HG02623 (cell line): ENCODE results near the gene WDR41.

ENCODE experiments used
- ATAC-seq: cut with Tn5 transposase; IDR thresholded peaks from one replicate; pipeline ENCODE4 v1.9.1; 2021; ENCODE audit warnings: moderate library complexity; ENCODE audit not compliant: unreplicated experiment

WDR41 gene

GRCh38 chr5:77449277-77449676 is 42.8 kb downstream of the WDR41 start:
- ATAC-seq = no peak

- no peak for ATAC-seq
Measured at GRCh38 chr5:77448831-77449230, 43.3 kb downstream of the WDR41 start.

DNA sequence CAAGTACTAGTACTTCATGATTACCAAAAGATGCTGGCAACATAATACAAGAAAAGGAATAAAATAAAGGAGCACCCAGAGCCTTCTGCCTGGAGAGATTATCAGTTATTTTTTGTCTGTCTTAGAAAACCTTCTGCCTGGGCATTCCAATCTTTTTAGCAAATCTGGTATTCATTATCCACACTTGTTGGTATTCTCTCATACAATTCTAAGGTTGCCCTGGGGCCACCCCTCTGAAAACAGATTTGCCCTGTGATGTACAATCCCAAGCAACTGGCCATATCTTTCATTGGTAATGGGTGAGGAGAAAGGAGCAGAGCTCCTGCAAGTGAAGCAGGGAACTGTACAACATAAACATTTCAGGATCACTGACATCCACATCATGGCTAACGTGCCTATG is 47.8 kb downstream of the WDR41 start:
- no peak for ATAC-seq

GRCh38 chr5:77443670-77444069 is 48.4 kb downstream of the WDR41 start:
- no peak for ATAC-seq

GRCh38 chr5:77438071-77438470 is 54.0 kb downstream of the WDR41 start:
- no peak for ATAC-seq

DNA sequence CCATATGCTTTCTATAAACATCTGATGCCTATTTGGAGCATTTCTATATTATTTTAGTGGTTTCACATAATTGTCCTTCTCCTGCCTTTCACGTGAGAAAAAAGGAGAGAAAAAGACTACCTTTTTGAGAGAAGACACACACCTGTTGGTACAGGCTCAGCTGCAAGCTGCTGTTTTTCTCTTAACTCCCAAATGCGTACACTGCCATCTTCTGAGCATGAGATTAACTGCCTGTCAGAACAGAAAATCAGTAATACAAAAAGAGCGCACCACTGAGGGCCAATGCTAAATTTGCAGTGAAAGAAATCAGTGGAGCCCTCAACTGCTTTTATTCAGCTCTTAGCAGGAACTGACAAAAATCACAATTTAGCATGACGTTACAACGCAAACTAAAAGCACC is 54.9 kb downstream of the WDR41 start:
- ATAC-seq = no peak

GRCh38 chr5:77431719-77432118 is 60.4 kb downstream of the WDR41 start:
- no peak for ATAC-seq

DNA sequence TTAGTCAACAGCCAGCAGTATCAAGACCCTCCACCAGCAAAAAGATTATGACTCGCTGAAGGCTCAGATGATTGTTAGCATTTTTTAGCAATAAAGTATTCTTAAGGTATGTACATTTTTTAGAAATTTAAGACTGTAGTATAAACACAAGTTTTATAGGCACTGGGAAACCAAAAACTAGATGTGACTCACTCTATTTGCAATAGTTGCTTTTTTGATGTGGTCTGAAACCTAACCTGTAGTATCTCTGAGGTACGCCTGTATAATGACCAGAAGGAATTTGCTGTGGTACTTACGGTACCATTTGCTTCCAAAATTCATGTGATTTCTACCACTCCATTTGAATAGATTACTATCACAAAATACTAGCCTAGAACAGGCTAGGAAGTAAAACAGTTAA is 60.8 kb downstream of the WDR41 start:
- no peak for ATAC-seq

DNA sequence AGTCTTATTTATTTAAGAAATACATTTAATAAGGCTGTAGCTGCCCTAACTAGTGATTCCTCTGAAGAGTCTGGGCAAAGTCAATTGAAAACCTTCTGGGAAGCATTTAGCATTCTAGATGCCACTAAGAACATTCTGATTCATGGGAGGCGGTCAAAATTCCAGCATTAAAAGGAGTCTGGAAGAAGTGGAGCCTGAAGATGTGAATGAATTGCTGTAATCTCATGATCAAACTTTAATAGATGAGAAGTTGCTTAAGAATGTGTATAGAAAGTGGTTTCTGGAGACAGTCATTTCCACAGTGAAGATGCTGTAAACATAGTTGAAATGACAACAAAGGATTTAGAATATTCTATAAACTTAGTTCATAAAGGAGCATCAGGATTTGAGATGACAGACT is 61.4 kb downstream of the WDR41 start:
- no peak for ATAC-seq

GRCh38 chr5:77428526-77428925 is 63.6 kb downstream of the WDR41 start:
- ATAC-seq = no peak

GRCh38 chr5:77427998-77428397 is 64.1 kb downstream of the WDR41 start:
- no peak for ATAC-seq

DNA sequence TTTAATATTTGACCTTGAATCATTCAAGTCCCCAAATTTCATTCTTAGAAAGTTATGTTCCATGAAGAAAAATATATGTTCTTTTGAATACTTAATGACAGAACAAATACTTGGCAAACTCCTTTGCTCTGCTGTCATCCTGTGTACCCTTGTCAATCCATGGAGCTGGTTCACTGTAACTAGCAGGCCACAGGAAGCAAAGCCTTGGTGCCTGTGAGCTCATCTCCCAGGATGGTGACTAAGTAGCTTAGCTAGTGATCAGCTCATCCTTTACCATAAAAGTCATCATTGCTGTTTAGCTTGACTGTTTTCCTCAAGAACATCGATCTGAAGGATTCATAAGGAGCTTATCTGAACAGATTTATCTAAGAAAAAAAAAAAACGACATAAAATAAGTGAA is 65.4 kb downstream of the WDR41 start:
- no peak for ATAC-seq

DNA sequence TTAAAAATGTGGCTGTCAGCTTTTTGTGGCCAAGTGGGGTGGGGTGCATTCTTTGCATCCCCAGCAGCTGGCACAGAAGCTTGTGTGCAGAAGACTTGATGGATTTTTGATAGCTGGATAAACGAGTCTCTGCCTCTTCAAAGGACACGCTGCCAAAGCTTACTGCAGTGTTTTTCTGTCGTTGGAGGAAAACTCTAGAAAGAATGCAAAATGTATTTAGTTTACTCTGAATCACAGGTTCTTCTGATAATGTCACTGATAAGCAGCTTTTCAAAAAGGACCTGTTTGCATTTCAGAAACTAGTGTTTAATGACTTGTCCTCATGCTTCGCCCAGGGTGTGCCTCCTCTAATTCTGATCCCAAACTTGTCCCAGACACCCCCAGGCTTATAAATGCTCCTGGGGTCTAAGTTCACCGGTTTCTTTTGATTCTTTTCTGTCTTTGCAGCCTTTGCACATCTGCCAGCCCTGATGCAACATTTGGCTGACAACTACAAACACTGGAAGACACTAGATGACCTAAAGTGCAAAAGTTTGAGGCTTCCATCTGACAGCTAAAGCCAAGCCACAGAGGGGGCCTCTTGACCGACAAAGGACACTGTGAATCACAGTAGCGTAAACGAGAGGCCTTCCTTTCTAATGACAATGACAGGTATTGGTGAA is 66.0 kb downstream of the WDR41 start:
- ATAC-seq = no peak

- no peak for ATAC-seq
Measured at GRCh38 chr5:77425420-77425819, 66.7 kb downstream of the WDR41 start.

DNA sequence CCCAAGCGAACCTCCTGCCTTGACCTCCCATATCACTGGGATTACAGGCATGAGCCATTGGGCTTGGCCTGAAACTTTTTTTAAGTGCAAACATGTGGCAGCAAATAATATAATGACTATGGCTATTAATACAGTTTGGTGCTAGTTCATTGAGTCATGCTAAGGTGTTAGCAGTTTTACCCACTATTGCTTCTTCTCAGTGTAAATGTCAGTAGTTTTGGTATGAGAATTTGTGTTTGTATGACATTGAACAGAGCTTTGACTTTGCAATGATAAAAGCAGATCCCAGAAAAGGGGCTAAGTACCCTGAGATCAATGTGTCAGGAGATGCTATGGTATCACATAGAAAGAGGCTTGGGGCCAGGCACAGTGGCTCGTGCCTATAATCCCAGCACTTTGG is 67.2 kb downstream of the WDR41 start:
- ATAC-seq = no peak

DNA sequence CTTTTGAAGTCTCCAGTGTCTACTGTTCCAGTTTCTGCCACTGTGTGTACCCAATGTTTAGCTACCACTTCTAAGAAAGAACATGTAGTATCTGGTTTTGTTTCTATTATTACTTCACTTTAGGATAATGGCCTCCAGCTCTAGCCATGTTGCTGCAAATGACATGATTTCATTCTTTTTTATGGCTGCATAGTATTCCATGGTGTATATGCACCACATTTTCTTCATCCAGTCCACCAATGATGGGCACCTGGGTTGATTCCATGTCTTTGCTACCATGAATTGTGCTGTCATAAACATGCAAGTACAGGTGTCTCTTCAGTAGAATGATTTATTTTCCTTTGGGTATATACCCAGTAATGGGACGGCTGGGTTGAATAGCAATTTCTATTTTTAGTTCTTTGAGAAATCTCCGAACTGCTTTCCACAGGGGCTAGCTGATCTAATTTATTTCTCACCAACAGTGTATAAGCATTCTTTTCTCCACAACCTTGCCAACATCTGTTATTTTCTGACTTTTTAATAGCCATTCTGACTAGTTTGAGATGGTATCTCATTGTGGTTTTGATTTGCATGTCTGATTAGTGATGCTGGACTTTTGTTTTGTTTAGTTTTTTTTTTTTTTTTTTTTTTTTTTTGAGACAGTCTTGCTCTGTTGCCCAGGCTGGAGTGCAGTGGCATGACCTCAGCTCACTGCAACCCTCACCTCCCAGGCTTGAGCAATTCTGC is 68.9 kb downstream of the WDR41 start:
- no peak for ATAC-seq

- ATAC-seq = no peak
Measured at GRCh38 chr5:77420940-77421339, 71.2 kb downstream of the WDR41 start.

DNA sequence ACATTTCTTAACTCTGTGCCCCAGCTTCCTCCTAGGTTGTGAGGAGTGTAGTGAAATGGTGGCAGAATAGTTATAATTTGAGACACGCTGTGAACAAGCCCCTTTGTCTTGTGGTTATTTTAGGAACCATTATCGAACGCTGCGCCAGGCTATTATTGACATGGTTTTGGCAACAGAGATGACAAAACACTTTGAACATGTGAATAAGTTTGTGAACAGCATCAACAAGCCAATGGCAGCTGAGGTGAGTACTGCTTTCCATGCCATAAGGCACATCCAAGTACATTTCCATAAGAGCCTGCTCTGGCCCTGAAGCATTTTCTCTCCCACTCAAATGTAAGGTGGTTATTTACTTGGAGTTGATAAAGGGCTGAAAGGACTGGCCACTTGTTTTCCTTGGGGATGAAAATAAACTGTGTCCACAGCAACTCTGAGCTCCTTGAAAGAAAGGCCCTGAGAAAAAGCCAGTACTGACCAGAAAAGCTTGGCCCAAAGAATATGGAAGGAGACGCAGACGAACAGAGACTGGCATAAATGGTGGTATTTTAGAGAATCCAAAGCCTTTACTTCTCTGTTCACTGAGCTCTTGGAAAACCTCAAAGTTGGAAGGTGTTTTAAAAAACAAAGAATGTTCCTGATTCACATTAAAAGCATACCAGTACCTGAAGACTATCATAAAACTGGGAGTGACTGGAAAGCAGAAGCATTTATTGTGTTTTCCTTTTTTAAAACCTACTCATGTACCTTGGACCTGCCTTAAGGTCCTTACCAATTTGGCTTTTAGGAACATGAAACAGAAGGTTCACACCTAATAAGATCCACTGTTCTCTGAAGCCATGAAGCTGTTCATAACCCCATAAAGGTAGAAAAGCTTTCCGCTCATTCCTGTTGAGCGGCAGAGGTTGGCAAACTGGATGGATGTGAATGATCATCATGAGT is 72.2 kb downstream of the WDR41 start:
- no peak for ATAC-seq

DNA sequence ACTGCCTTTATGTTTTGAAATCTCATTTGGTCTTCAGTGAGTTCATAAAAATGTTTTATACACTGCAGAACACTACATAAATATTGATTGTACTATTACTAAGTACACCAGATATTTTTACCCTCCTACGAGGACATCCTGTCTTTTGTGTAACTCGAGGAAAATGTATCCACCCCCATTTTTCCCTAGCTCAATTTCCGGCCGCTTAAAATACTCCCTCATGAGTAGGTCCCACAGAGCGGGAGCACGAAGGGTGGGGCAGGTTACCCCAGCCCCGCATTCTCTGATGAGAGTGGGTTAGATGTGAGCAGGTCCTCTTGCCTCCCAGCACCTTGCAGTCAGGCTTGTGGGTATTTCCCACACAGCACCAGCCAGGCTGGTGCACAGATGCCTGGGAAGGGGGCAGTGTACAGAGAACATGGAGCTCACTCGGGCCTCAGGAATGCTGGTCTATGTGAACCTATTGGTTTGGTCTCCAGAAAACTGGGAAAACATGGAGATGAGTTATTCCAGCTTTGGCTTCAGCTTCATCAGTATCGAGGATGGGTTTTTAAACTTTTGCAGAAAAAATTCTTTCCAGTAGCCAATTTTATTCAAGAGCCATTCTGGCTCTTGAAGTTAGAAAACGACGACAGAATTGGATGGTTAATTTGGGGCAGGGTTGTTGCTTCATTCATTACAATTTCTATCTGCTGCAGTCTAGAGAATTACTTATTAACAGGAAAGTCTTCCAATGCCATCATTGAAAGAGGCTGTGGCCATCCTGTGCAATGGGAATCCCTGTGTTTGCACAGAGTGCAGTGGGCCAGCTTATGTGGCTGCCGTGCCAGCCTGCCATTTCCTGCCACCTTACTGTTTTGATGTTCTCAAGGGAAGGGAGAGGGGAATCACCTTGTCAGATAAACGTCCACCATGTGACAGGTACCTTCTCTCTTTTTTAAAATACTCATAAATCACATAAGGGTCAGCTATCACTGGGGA is 73.2 kb downstream of the WDR41 start:
- no peak for ATAC-seq

GRCh38 chr5:77418162-77418561 is 74.0 kb downstream of the WDR41 start:
- ATAC-seq = no peak

DNA sequence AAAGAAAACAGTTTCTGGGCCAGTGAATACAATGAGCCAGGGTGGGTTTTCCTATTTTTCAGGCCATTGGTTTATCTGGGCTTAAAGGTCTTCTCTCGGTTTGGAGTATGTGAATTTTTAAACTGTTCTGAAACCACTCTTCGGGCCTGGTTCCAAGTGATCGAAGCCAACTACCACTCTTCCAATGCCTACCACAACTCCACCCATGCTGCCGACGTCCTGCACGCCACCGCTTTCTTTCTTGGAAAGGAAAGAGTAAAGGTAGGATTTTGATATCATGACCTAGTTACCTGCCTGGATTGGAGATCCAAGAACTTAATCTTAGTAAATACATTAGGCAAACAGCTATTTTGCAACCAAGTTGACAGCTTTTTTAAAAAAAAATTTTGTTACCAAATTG is 79.1 kb downstream of the WDR41 start:
- no peak for ATAC-seq
